OCI-LY3 (cell line): ENCODE measurements around the gene GIT2.

Source experiments
- H2AFZ ChIP-seq: fragments of 200-600, 300-600 bp; shearing (Covaris generic); 2 replicates; pipeline ENCODE4 v1.6.0; 2014; ENCODE audit warnings: antibody characterized with exemption, low read depth, low read length
- H3K27ac ChIP-seq: fragments of 200-600, 300-600 bp; sonication (generic); 2 replicates; pipeline ENCODE4 v1.5.1; 2014; ENCODE audit warnings: mild to moderate bottlenecking, low read length, moderate library complexity, mixed read lengths
- H3K27me3 ChIP-seq: fragments of 200-600, 300-600 bp; sonication (generic); 2 replicates; pipeline ENCODE4 v1.6.1; 2014; ENCODE audit warnings: low read depth, low read length, mixed read lengths
- H3K36me3 ChIP-seq: fragments of 200-600, 300-600 bp; sonication (generic); replicated peaks from 2 replicates; pipeline ENCODE3; 2014; ENCODE audit warnings: low read depth, low read length, mixed read lengths
- H3K4me1 ChIP-seq: fragments of 300-600, 200-600 bp; sonication (generic); 2 replicates; pipeline ENCODE4 v1.6.1; 2014; ENCODE audit warnings: low read length, mixed read lengths
- H3K4me2 ChIP-seq: fragments of 200-600, 300-600 bp; sonication (generic); 2 replicates; pipeline ENCODE4 v1.6.1; 2014; ENCODE audit warnings: low read length, mixed read lengths
- H3K4me3 ChIP-seq: fragments of 300-600, 200-600 bp; sonication (generic); 2 replicates; pipeline ENCODE4 v1.5.1; 2014; ENCODE audit warnings: antibody characterized with exemption, mild to moderate bottlenecking, low read length, moderate library complexity
- H3K79me2 ChIP-seq: fragments of 300-600, 200-600 bp; shearing (Covaris generic); 2 replicates; pipeline ENCODE4 v1.6.1; 2014; ENCODE audit warnings: mild to moderate bottlenecking, low read length, mixed read lengths
- H3K9ac ChIP-seq: fragments of 300-600, 200-600 bp; shearing (Covaris generic); 2 replicates; pipeline ENCODE4 v1.6.0; 2014; ENCODE audit warnings: mild to moderate bottlenecking, low read length, moderate library complexity
- H3K9me3 ChIP-seq: fragments of 200-600, 300-600 bp; shearing (Covaris generic); 2 replicates; pipeline ENCODE4 v1.6.1; 2014; ENCODE audit warnings: low read length, mixed read lengths; ENCODE audit not compliant: insufficient read depth
- H4K20me1 ChIP-seq: fragments of 200-600, 300-600 bp; sonication (generic); 2 replicates; pipeline ENCODE4 v1.6.1; 2016; ENCODE audit warnings: low read length, mixed read lengths; ENCODE audit not compliant: insufficient read depth
- EZH2phosphoT487 ChIP-seq: fragments of 200-600 bp; shearing (Covaris generic); IDR thresholded peaks from 2 replicates; pipeline ENCODE4 v1.6.1; 2018; ENCODE audit warnings: antibody characterized with exemption, mixed run types, low read depth
- TF ChIP-seq, protein P1 (sequence below): fragments of 200-600, 300-600 bp; sonication (generic); IDR thresholded peaks from 2 replicates; pipeline ENCODE4 v1.5.1; 2014; ENCODE audit warnings: antibody characterized with exemption, low read length, low read depth

Gene GIT2

DNA sequence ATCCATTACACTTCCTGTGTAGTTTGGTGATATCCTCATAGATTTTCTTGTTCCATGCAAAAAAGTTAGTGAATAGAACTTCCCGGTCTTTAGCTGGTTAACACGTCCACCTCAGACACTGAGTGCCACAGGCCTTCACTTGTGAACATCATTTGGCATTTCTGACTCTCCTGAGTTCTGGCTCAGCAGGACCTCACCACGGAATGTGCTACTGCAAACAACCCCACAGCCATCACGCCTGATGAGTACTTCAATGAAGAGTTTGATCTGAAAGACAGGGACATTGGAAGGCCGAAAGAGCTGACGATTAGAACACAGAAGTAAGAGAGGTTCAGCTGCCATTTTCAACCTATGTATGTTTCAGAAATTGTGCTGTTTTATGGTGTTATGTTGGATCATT, 32.2 kb upstream of the GIT2 start:
- Histone ChIP-seq H3K4me1 (peaks cover 24% of the 10 kb centered on the region), H3K9me3 (no peaks in the 10 kb centered on the region), H3K27me3 (no peaks in the 10 kb centered on the region), H3K4me2 (no peak overlapping the region), H3K79me2 (peaks cover 24% of the 10 kb centered on the region), H3K27ac (no peak overlapping the region), H3K36me3 (peaks cover 67% of the 10 kb centered on the region), H2AFZ (no peak overlapping the region), H3K4me3 (no peak overlapping the region), H3K9ac (no peak overlapping the region), H4K20me1 (peaks cover 13% of the 10 kb centered on the region)
- TF ChIP-seq, protein P1, sequence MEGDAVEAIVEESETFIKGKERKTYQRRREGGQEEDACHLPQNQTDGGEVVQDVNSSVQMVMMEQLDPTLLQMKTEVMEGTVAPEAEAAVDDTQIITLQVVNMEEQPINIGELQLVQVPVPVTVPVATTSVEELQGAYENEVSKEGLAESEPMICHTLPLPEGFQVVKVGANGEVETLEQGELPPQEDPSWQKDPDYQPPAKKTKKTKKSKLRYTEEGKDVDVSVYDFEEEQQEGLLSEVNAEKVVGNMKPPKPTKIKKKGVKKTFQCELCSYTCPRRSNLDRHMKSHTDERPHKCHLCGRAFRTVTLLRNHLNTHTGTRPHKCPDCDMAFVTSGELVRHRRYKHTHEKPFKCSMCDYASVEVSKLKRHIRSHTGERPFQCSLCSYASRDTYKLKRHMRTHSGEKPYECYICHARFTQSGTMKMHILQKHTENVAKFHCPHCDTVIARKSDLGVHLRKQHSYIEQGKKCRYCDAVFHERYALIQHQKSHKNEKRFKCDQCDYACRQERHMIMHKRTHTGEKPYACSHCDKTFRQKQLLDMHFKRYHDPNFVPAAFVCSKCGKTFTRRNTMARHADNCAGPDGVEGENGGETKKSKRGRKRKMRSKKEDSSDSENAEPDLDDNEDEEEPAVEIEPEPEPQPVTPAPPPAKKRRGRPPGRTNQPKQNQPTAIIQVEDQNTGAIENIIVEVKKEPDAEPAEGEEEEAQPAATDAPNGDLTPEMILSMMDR, result no peak
- TF ChIP-seq EZH2phosphoT487, result no peak

GRCh38 chr12:110024051-110024450, 27.9 kb upstream of the GIT2 start:
- no peaks in the 10 kb centered on the region for H3K27me3 ChIP-seq
- H3K4me1 ChIP-seq, result peaks cover 36% of the 10 kb centered on the region
- peaks cover 56% of the 10 kb centered on the region for H3K79me2 ChIP-seq
- peaks cover 74% of the 10 kb centered on the region for H3K36me3 ChIP-seq
- peak overlapping the region; percentile 87 for H3K27ac ChIP-seq
- peaks cover 25% of the 10 kb centered on the region for H4K20me1 ChIP-seq
- H3K4me3 ChIP-seq, result no peak overlapping the region; the same call in 1 of the 2 replicates
- H2AFZ ChIP-seq, result no peak overlapping the region
- no peaks in the 10 kb centered on the region for H3K9me3 ChIP-seq
- peak overlapping the region; percentile 1; the same call in 1 of the 2 replicates for H3K9ac ChIP-seq
- peak overlapping the region; percentile 62 for H3K4me2 ChIP-seq
- TF ChIP-seq EZH2phosphoT487, result no peak
- TF ChIP-seq, protein P1, result no peak

GRCh38 chr12:110023059-110023980, 27.2 kb upstream of the GIT2 start:
- Histone ChIP-seq H3K4me1 (peaks cover 36% of the 10 kb centered on the region), H3K27ac (peak overlapping the region; percentile 87), H3K4me3 (0 out of 2 replicates have a peak overlapping the region, but pooled peaks have one; percentile 11), H3K9me3 (no peaks in the 10 kb centered on the region), H4K20me1 (peaks cover 25% of the 10 kb centered on the region), H2AFZ (no peak overlapping the region), H3K79me2 (peaks cover 60% of the 10 kb centered on the region), H3K9ac (peak overlapping the region; percentile 29), H3K36me3 (peaks cover 77% of the 10 kb centered on the region), H3K27me3 (no peaks in the 10 kb centered on the region), H3K4me2 (peak overlapping the region; percentile 62)
- no peak for TF ChIP-seq EZH2phosphoT487
- TF ChIP-seq, protein P1, result no peak

- no peaks in the 10 kb centered on the region for H3K9me3 ChIP-seq
- TF ChIP-seq EZH2phosphoT487, result no peak
- TF ChIP-seq, protein P1, result no peak
- H3K4me2 ChIP-seq, result no peak overlapping the region
- peaks cover 36% of the 10 kb centered on the region for H3K4me1 ChIP-seq
- H3K27me3 ChIP-seq, result no peaks in the 10 kb centered on the region
- H2AFZ ChIP-seq, result no peak overlapping the region
- no peak overlapping the region for H3K4me3 ChIP-seq
- H4K20me1 ChIP-seq, result peaks cover 25% of the 10 kb centered on the region
- peaks cover 79% of the 10 kb centered on the region for H3K36me3 ChIP-seq
- H3K9ac ChIP-seq, result no peak overlapping the region
- no peak overlapping the region for H3K27ac ChIP-seq
- peaks cover 65% of the 10 kb centered on the region for H3K79me2 ChIP-seq
Observed at GRCh38 chr12:110020956-110021355, 24.8 kb upstream of the GIT2 start.
